IPS-NIHi7 (cell line): Measurements from ENCODE around the gene UBAP2L.

Experiments used
- DNase-seq: peaks from one replicate; pipeline ENCODE4 v3.0.0; 2012; ENCODE audit warnings: mixed read lengths; ENCODE audit errors: extremely low spot score

Gene UBAP2L

DNA sequence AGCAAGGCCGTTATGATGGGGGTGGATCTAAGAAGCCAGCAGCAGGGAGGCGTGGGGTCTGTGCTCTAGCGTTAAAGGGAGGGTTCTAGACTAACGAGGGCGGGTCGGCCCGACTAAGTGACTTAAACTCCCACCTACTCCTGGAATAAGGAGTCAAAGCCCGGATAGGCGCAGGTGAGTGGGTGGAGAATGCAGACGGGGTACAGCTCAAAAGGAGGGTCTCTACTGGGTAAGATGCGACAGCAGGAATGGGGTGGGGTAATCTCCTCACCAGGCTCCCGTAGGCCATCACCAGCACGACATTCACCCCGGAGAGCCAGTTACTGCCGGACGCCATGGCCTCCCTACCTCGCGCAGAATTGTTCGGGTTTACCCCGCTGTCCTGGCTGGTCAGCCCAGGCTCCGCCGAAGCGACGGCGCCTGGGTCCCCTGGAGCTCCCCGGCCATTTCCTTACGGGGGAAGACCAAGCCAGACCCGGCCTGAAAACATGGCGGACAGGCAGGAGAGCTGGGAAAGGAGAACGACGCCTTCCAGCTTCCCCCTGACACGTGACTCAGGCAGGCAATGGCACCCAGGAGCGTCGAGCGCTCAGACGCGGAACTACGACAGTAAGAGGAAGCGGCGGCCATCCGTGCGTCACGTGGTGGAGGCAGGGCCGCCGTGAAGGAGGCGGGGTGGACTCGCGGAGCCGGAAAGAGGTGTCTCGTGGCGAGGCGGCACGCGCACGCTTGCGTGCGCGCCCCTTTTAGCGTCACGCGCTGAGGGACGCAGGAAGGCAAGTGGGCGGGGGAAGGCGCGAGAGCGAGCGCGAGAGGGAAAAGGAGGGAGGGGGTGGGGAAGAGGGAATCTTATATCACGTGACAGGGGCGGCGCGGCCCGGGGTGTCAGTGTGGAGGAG lies at the start of gene UBAP2L:
UBAP2L (plus strand) TSS at position 885 of the 899 bp plus-strand sequence. CDS start 4,169 bp downstream, outside the sequence.
- DNase-seq: peak; percentile 96

- DNase-seq: no peak
These were observed 49.6 kb upstream of the UBAP2L start for GRCh38 chr1:154171223-154171583.

GRCh38 chr1:154171880-154172279 lies 48.9 kb upstream of the UBAP2L start:
- no peak for DNase-seq

DNA sequence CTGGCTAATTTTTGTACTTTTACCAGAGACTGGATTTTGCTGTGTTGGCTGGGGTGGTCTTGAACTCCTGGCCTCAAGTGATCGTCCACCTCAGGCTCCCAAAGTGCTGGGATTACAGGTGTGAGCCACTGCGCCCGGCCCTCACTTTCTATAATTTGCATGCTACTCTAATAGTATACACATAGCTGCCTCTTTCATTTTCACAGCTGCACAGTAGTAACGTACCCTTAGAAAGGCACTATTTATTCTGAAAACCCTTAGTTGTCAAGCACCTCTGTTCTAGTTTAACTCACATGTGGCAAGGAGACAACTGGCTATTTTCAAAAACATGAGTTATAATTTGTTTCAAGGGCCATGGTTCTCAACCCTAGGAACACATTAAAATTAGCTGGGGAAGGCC lies 46.1 kb upstream of the UBAP2L start:
- no peak for DNase-seq

GRCh38 chr1:154176337-154176736 lies 44.4 kb upstream of the UBAP2L start:
- DNase-seq: no peak

DNA sequence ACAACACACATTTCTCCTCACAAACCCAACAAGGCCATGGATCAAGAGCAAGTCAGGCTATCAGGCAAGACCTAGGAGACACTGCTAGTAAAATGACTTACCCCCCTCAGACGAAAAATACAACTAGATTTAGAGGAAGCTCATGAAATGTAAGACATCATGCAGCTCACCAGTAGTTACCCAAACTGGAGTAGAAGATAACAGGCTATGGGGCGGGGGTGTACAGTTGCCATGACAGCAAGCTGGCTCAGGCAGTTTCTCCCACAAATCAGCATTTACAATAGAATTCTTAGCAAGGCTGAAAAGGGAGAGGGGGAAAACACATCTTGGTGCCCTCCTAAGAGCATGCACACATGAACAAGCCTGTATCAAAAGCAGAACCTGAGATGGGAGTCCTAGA lies 42.7 kb upstream of the UBAP2L start:
- DNase-seq: no peak

DNA sequence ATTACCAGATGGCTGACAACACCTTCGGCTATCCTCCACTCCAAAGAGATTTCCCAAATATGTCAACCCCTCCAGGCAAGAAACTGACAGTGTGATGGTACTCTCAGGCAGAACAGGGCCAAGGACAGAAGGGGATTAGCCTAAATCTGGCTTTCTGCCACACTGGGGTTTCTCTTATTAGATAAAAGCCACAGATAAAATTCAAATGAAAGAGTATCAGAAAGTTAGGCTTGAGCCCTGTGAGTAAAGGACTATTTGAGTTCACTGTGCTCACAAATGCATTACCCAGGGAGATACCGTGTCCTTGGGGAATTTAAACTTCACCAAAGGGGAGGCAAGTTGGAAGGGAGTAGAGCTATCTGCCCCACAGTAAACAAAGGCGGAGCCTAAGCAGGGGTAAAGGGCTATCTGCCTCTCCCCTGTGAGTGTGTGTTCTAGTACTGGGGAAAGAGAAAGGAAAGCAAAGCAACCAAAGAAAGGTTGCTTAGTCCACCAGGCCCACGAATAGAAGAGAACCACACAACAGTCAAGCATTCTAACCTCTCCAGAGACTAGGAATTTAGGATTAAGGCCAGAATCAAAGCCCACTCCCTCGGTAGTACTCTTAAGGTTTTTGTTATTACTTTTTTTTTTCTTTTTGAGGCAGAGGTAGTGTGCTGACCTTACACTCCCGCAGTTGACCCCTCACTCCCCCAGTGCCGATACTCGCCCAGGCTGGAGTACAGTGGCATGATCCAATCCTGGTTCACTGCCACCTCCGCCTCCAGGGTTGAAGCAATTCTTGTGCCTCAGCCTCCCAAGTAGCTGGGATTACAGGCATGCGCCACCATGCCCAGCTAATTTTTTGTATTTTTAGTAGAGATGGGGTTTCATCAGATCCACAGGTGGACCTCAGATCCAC lies 41.6 kb upstream of the UBAP2L start:
- no peak for DNase-seq

DNA sequence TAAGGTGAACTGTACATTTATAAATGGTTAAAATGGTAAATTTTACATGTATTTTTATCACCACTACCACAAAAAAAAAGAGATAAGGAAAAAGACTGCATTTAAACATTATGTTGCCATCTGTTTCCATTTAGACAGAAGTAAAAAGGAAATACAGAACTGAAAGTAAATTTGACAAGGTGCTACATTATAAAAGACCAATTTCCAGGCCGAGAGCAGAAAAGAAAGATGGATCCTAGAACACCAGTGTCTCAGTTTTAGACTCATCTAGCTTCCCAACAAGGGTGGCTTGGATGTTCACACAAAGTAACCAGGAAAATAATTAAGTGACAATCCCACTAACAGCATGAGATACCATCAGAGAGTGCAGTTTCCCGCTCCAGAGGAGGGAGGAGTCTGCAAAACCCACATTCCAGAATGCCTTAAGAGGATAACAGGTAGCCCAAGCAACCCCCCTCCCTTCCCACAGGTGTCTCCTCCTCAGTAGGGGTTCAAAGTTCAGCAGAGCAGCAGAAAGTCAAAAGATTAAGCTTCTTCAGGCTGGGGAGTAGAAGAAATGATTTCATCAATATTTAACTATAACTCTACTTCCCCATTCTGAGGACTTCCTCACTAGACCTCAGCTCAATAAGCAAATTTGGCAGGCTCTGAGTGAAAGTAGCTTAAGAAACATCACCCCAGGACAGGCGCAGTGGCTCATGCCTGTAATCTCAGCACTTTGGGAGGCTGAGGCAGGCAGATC lies 40.6 kb upstream of the UBAP2L start:
- peak; percentile 49 for DNase-seq

DNA sequence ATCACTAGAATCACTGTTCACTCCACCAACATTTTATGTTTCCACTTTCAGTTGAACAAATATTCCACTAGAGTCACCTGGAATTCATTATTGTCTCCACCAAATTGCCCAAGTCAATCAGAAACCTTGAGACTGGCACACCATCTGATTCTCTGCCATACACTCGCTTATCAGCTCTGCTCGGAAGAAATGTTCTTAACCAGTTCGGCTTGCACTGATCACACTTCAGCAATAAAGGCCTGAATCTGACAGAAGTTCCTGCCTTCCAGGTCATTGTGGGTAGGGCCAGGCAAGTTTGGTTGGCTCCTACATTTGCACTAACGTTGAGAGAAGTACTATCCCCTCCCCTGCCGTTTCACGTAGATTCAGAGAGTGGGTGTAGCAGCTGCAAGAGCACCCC lies 38.8 kb upstream of the UBAP2L start:
- no peak for DNase-seq

- DNase-seq: peak; percentile 67
These were observed 38.3 kb upstream of the UBAP2L start for GRCh38 chr1:154182344-154183045.

- peak; percentile 99 for DNase-seq
These were observed 37.5 kb upstream of the UBAP2L start for GRCh38 chr1:154183046-154183915.

DNA sequence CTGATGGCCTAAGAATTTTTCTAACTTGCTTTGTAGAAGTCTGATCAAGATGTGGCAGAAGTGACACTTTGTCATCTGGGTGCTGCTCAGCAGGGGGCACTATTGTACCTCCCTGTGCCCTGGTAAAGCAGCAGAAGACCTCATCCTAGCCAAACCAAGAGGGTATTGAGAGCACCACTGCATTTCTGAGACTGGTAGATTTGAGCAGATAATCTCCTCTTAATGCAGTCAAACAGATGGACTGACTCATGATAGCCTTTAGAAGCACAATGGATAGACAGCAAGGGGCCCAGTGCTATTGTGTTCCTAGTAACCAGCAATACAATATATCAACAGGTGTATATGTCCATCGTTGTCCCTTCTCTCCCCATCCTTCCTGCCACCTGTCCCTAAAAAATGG lies 34.6 kb upstream of the UBAP2L start:
- DNase-seq: peak; percentile 60

DNA sequence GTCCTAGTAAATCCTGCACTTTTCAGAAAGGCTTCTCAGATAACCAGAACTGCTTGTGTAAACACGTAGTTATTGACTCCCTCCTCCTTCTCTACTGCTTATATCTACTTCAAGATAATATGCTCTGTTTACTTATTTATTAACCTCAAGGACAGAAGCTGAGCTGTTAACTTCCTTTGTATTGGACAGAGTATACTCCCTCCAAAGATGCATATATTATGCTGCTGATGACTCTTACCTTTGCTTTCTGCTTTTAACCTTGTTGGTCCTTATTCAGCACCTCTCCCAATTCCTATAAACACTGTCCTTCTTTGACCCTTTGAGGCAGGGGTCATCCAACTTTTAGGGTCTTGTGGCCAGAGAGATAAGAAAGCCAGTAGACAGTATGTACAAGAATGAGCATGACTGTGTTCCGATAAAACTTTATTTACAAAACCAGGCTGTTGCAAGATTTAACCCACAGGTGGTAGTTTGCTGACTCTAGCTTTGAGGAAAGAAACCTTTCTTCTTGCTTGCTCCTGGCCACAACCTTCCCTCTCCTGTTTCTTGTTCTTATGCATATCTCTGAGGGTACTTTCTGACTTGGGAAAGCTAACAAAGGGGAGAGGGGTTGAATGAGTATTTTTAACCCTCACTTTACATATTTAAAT lies 33.8 kb upstream of the UBAP2L start:
- DNase-seq: no peak

- no peak for DNase-seq
These were observed 30.2 kb upstream of the UBAP2L start for GRCh38 chr1:154190550-154190949.

DNA sequence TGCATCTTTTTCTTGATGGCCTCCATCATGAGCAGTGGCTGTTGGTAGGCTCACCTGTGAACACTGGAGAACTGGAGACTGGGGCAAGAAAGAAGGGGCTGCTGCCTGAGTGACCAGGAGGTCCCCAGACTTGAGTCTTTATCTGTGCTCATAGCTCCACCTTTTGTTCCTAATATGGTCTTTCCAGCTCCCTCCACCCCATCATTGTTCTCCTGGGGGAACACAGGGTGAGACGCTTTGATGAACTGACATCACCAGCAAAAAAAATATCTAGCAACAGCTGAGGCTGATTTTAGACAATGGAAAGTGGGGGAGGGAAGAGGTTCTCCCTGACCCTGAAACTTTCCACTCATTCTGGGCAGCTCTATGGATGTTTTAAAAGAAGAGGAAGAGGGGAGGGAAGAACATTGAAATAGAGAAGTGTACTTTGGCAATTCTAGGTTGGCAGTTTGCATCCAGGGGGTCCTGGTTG lies 28.7 kb upstream of the UBAP2L start, which contains the start of gene TPM3:
TPM3 (minus strand) TSS at position 111 of the 472 bp plus-strand sequence; CDS start at position 29, 82 bp downstream.
- no peak for DNase-seq

DNA sequence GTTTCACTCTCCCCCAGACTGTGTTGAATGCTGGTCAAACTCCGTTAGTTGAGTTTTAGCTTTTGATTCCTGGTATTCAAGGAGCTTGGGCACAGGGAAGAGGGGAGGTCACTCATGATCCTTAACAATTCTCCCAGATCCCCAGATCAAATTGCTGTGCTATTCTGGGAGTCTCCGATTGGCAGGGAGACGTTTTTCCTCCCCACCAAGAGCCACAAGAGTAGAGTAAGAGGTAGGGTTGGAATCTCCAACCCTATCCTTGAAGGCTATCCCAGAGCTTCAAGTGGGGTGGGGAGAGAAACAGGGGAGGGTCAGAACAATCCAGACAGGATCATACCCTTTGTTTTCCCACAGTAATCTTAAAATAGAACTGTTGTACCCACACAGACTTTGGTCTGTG lies 28.3 kb upstream of the UBAP2L start:
- DNase-seq: no peak

GRCh38 chr1:154193821-154194220 lies 26.9 kb upstream of the UBAP2L start:
- no peak for DNase-seq

GRCh38 chr1:154198756-154199562 lies 21.8 kb upstream of the UBAP2L start:
- DNase-seq: peak; percentile 72

DNA sequence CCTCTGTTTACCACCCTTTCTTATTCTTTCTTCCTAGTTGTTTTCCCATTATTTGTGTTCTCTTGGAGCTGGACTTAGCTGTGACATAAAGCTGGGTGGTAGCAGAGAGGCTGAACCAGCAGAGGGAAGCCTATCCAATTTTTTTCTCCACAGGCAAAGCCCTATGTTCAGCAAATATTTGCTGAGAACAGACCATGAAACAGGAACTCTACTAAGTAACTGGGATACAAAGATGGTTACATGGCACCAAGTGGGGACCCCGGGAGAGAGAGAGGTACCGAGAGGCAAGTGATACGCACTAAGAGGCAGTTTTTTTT lies 21.2 kb upstream of the UBAP2L start:
- DNase-seq: no peak
